H1 (cell line): ENCODE data around the gene GABARAPL2. TPM values are rescaled to one million over a fixed set of nuclear protein-coding genes. Genes with fewer than 3 reads are reported as not detected.
"Not testable (repeated sequence)": the region's sequence is repeated elsewhere in the genome, so short reads cannot be mapped to it uniquely, and the experiment has no call there.

Experiments used
- CTCF ChIA-PET: fragments of 300-600 bp; sonication (Branson Sonifier 250); formaldehyde crosslinking; loops from one replicate; lab custom pipeline; 2021; ENCODE audit not compliant: partially characterized antibody; lab: Charles Lee
- POLR2A ChIA-PET: fragments of 300-600 bp; sonication (Branson Sonifier 250); formaldehyde crosslinking; loops from one replicate; lab custom pipeline; 2021; ENCODE audit warnings: inconsistent platforms; ENCODE audit not compliant: partially characterized antibody; lab: Charles Lee
- DNase-seq, 2 experiments: peaks; one replicate each; pipeline versions ENCODE4 v3.0.0 to v3.0.0-alpha.2; 2010 to 2022; ENCODE audit warnings: low spot score in 2 of 2, low read depth in 1 of 2, mixed read lengths in 1 of 2
- FAIRE-seq: peaks from 2 replicates; lab custom pipeline; 2011; peaks lifted over from hg19 to GRCh38; lab: Jason Lieb, UNC
- H2AFZ ChIP-seq: 2 replicates; pipeline ENCODE4 v1.8.1; 2012; ENCODE audit warnings: low read length, inconsistent platforms
- H2AK5ac ChIP-seq: 2 replicates; pipeline ENCODE4 v1.6.1; 2013; ENCODE audit warnings: low read depth, low read length
- H2BK120ac ChIP-seq: replicated peaks from 2 replicates; pipeline ENCODE3; 2013; ENCODE audit warnings: low read depth, low read length, inconsistent platforms
- H2BK12ac ChIP-seq: 2 replicates; pipeline ENCODE4 v1.6.1; 2013; ENCODE audit warnings: low read depth, low read length
- H2BK15ac ChIP-seq: 2 replicates; pipeline ENCODE4 v1.6.1; 2013; ENCODE audit warnings: low read length
- H2BK20ac ChIP-seq: 2 replicates; pipeline ENCODE4 v1.6.1; 2013; ENCODE audit warnings: low read length
- H2BK5ac ChIP-seq: 2 replicates; pipeline ENCODE4 v1.6.1; 2013; ENCODE audit warnings: low read depth, low read length
- H3K14ac ChIP-seq: 2 replicates; pipeline ENCODE4 v1.6.1; 2013; ENCODE audit warnings: inconsistent platforms; ENCODE audit not compliant: insufficient read length
- H3K18ac ChIP-seq: 2 replicates; pipeline ENCODE4 v1.6.1; 2013; ENCODE audit warnings: low read length; ENCODE audit errors: extremely low read depth
- H3K23ac ChIP-seq: 2 replicates; pipeline ENCODE4 v1.6.1; 2013; ENCODE audit warnings: inconsistent platforms; ENCODE audit not compliant: insufficient read length
- H3K23me2 ChIP-seq: 2 replicates; pipeline ENCODE4 v1.6.1; 2013; ENCODE audit warnings: low read depth, low read length
- H3K27ac ChIP-seq: 2 replicates; pipeline ENCODE4 v1.6.1; 2011; ENCODE audit warnings: low read depth, low read length, inconsistent platforms
- H3K27me3 ChIP-seq, 4 experiments: replicated peaks in 1 of 4; 1 replicate in 1 of 4; 2 replicates in 3 of 4; pipeline versions ENCODE4 v1.6.1 to v1.8.1; 2011 to 2013; ENCODE audit warnings: low read length in 3 of 4, mild to moderate bottlenecking in 3 of 4, inconsistent platforms in 2 of 4, mixed read lengths in 2 of 4, moderate library complexity in 1 of 4; ENCODE audit not compliant: control insufficient read depth in 3 of 4, insufficient read depth in 3 of 4; ENCODE audit errors: extremely low read depth in 1 of 4
- H3K36me3 ChIP-seq, 4 experiments: 2 replicates each; pipeline versions ENCODE4 v1.6.1 to v1.8.1; 2011 to 2013; ENCODE audit warnings: mild to moderate bottlenecking in 4 of 4, low read length in 3 of 4, moderate library complexity in 2 of 4, control low read depth in 1 of 4, inconsistent platforms in 1 of 4; ENCODE audit not compliant: insufficient read depth in 4 of 4, control insufficient read depth in 2 of 4
- H3K4ac ChIP-seq: replicated peaks from 2 replicates; pipeline ENCODE3; 2013; ENCODE audit warnings: low read length, low read depth, mixed read lengths, inconsistent platforms; ENCODE audit not compliant: insufficient read length
- H3K4me1 ChIP-seq, 4 experiments: replicated peaks in 1 of 4; 1 replicate in 1 of 4; 2 replicates in 3 of 4; pipeline versions ENCODE4 v1.6.1 to v1.8.1; 2011 to 2013; ENCODE audit warnings: low read length in 3 of 4, inconsistent platforms in 2 of 4, mixed read lengths in 1 of 4; ENCODE audit not compliant: insufficient read depth in 4 of 4, control insufficient read depth in 3 of 4
- H3K4me2 ChIP-seq, 2 experiments: 2 replicates each; pipeline versions ENCODE4 v1.6.1 to v1.8.1; 2011 to 2013; ENCODE audit warnings: low read depth in 2 of 2, low read length in 2 of 2, control low read depth in 1 of 2, inconsistent platforms in 1 of 2, mild to moderate bottlenecking in 1 of 2; ENCODE audit not compliant: insufficient read depth in 1 of 2
- H3K4me3 ChIP-seq, 4 experiments: fragments of 200-600, 300-600 bp in 1 of 4; sonication (generic), shearing (Covaris generic), sonication (Bioruptor Twin) in 1 of 4; 2 replicates each; pipeline versions ENCODE4 v1.5.1 to v1.8.1; 2011 to 2016; ENCODE audit warnings: low read length in 4 of 4, low read depth in 3 of 4, control low read depth in 2 of 4, inconsistent platforms in 2 of 4, mild to moderate bottlenecking in 2 of 4, mixed read lengths in 1 of 4, moderate library complexity in 1 of 4; ENCODE audit not compliant: insufficient read depth in 2 of 4; ENCODE audit errors: extremely low read depth in 1 of 4
- H3K56ac ChIP-seq: replicated peaks from 2 replicates; pipeline ENCODE3; 2013; ENCODE audit warnings: low read depth, mild to moderate bottlenecking, mixed read lengths, low read length, inconsistent platforms; ENCODE audit not compliant: insufficient read length
- H3K79me1 ChIP-seq: 2 replicates; pipeline ENCODE4 v1.6.1; 2013; ENCODE audit warnings: low read depth, low read length, control low read depth
- H3K79me2 ChIP-seq, 2 experiments: 2 replicates each; pipeline versions ENCODE4 v1.6.1 to v1.8.1; 2012 to 2013; ENCODE audit warnings: low read length in 2 of 2, mild to moderate bottlenecking in 2 of 2, inconsistent platforms in 1 of 2; ENCODE audit not compliant: insufficient read depth in 2 of 2, control insufficient read depth in 1 of 2
- H3K9ac ChIP-seq, 4 experiments: replicated peaks in 1 of 4; 1 replicate in 1 of 4; 2 replicates in 3 of 4; pipeline versions ENCODE4 v1.6.1 to v1.8.1; 2011 to 2013; ENCODE audit warnings: low read depth in 3 of 4, low read length in 3 of 4, control low read depth in 2 of 4, mild to moderate bottlenecking in 2 of 4, moderate library complexity in 2 of 4, inconsistent platforms in 1 of 4; ENCODE audit errors: extremely low read depth in 1 of 4
- H3K9me3 ChIP-seq, 2 experiments: 2 replicates each; pipeline versions ENCODE4 v1.6.1 to v1.8.1; 2012 to 2013; ENCODE audit warnings: mild to moderate bottlenecking in 2 of 2, moderate library complexity in 2 of 2, control low read depth in 1 of 2, inconsistent platforms in 1 of 2, low read depth in 1 of 2, low read length in 1 of 2, mixed read lengths in 1 of 2; ENCODE audit not compliant: insufficient read depth in 2 of 2
- H4K20me1 ChIP-seq, 2 experiments: replicated peaks in 1 of 2; 2 replicates each; pipeline versions ENCODE3 to v1.8.1; 2011 to 2013; ENCODE audit warnings: inconsistent platforms in 2 of 2, low read length in 2 of 2, mild to moderate bottlenecking in 1 of 2; ENCODE audit not compliant: insufficient read depth in 2 of 2, control insufficient read depth in 1 of 2
- H4K5ac ChIP-seq: 2 replicates; pipeline ENCODE4 v1.6.1; 2013; ENCODE audit warnings: low read length, low read depth, mixed read lengths, inconsistent platforms; ENCODE audit not compliant: insufficient read length
- H4K8ac ChIP-seq: 2 replicates; pipeline ENCODE4 v1.8.0; 2013; ENCODE audit warnings: mild to moderate bottlenecking, moderate library complexity, low read length, inconsistent platforms; ENCODE audit not compliant: insufficient read depth; ENCODE audit errors: extremely low read depth
- H4K91ac ChIP-seq: replicated peaks from 2 replicates; pipeline ENCODE3; 2013; ENCODE audit warnings: low read length, mixed read lengths, inconsistent platforms; ENCODE audit not compliant: insufficient read length
- WGBS, 2 experiments: shearing (Covaris generic) in 1 of 2; methylation state at CpG; one replicate each; pipeline versions ENCODE4 v1.1.6 to v1.1.7; 2013 to 2015; ENCODE audit warnings: low lambda C conversion rate in 2 of 2, mixed read lengths in 2 of 2, inconsistent platforms in 1 of 2, low coverage in 1 of 2, missing lambda C conversion rate in 1 of 2; ENCODE audit not compliant: insufficient replicate concordance in 2 of 2, insufficient coverage in 1 of 2, insufficient read length in 1 of 2; ENCODE audit errors: extremely low coverage in 1 of 2, missing lambda C conversion rate in 1 of 2; 5-methylcytosine and 5-hydroxymethylcytosine counted together
- polyA plus RNA-seq, 7 experiments: library from polyadenylated mRNA; depleted of rRNA in 3 of 7; stranded (reverse) in 5 of 7; unstranded in 2 of 7; fragments of >200 nt in 5 of 7; fragments of 200-250 nt in 2 of 7; gene quantifications; 1 replicate in 5 of 7; 2 replicates in 1 of 7; 4 replicates in 1 of 7; pipeline versions ENCODE4 v1.2.1 to v1.2.3, GENCODE V29; 2011 to 2013; ENCODE audit warnings: missing spikeins in 2 of 7, mixed read lengths in 2 of 7
- total RNA-seq: library from RNA; stranded (reverse); fragmentation: NEBNext Ultra II Directional; extraction: Animal tissue kit (Norgen Biotek cat#: 25700); gene quantifications from 2 replicates; pipeline ENCODE4 v1.2.1, GENCODE V29; 2021

Gene GABARAPL2
- total and polyA plus RNA-seq, 2 of the 8 experiments (the other 6 are each of a cell fraction or from before 2014, with no cell fraction given), result 65.8 to 71.3 TPM

GRCh38 chr16:75548456-75548855 is 17.7 kb upstream of the GABARAPL2 start:
- not testable (repeated sequence) for H2AK5ac ChIP-seq, H3K56ac ChIP-seq, H3K79me2 ChIP-seq, H3K23ac ChIP-seq, H3K4me1 ChIP-seq, H2BK15ac ChIP-seq, H3K4ac ChIP-seq, H4K20me1 ChIP-seq, H2AFZ ChIP-seq, H3K14ac ChIP-seq, H4K5ac ChIP-seq, H2BK20ac ChIP-seq, H3K79me1 ChIP-seq, H3K27me3 ChIP-seq, H3K9ac ChIP-seq, H3K27ac ChIP-seq, FAIRE-seq, H2BK5ac ChIP-seq, H3K4me3 ChIP-seq, H4K91ac ChIP-seq, H3K18ac ChIP-seq, H2BK120ac ChIP-seq, H3K23me2 ChIP-seq, H2BK12ac ChIP-seq, H3K4me2 ChIP-seq, DNase-seq, H3K36me3 ChIP-seq, H4K8ac ChIP-seq, H3K9me3 ChIP-seq
- POLR2A ChIA-PET, result interaction anchor here (1.0 kb wide), 1 partner anchor 32 kb away, joined by 3 read pairs; no protein-coding TSS in a partner anchor
- CTCF ChIA-PET, result interaction anchor here (1.1 to 12.7 kb wide), 4 partner anchors 19 to 83 kb away, joined by 3 to 158 read pairs (median 4); no protein-coding TSS in a partner anchor
- 90% methylated on average over 9 of the region's 9 CpGs; no CpG with 5 or more reads in 1 of the 2 experiments for WGBS, 2 experiments
